Type B pancreatic cell (in vitro differentiated cells): ENCODE data around the gene BTBD9. TPM values are rescaled to one million over a fixed set of nuclear protein-coding genes. Genes with fewer than 3 reads are reported as not detected.

Experiments
- DNase-seq: peaks from one replicate; pipeline ENCODE4 v3.0.0; 2021; ENCODE audit warnings: mixed read lengths; ENCODE audit not compliant: unreplicated experiment; ENCODE audit errors: extremely low spot score
- H3K27ac Mint-ChIP-seq: 2 replicates; pipeline ENCODE4 v1.8.0; 2021; ENCODE audit warnings: mild to moderate bottlenecking, mixed read lengths
- H3K27me3 Mint-ChIP-seq: 2 replicates; pipeline ENCODE4 v1.8.0; 2021; ENCODE audit warnings: mixed read lengths
- H3K36me3 Mint-ChIP-seq: 2 replicates; pipeline ENCODE4 v1.8.0; 2021; ENCODE audit warnings: mixed read lengths
- H3K4me1 Mint-ChIP-seq: one replicate; pipeline ENCODE4 v1.8.0; 2021; ENCODE audit warnings: mixed read lengths; ENCODE audit not compliant: unreplicated experiment
- H3K4me3 Mint-ChIP-seq: 2 replicates; pipeline ENCODE4 v1.8.0; 2021; ENCODE audit warnings: mild to moderate bottlenecking, mixed read lengths
- H3K9me3 Mint-ChIP-seq: 2 replicates; pipeline ENCODE4 v1.8.0; 2021; ENCODE audit warnings: mixed read lengths
- total RNA-seq: library from RNA; stranded (reverse); gene quantifications from 2 replicates; pipeline ENCODE4 v1.2.1, GENCODE V29; 2021; ENCODE audit warnings: low replicate concordance
- TF ChIP-seq, protein P1 (sequence below): fragments of 200-600 bp; sonication (generic); conservative IDR thresholded peaks from 2 replicates; pipeline ENCODE4 v1.5.0; 2021; ENCODE audit warnings: antibody characterized with exemption, mild to moderate bottlenecking

BTBD9 gene
- total RNA-seq, 1 donor from 2014 or later: 14.9 TPM

DNA sequence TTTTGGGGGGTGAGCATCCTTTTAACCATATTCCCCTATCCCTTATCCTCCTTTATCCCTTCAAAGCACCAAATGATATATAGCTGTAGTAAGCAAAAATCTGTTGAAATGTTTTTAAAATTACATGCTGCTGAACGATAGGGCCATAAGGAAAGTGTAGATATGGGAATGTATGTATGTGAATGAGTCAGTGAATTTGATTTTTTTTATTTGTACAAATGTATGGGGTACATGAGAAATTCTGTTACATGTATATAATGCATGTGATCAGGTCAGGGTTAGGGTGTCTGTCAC, 493.0 kb downstream of the BTBD9 start:
- no peak for DNase-seq
- H3K4me3 Mint-ChIP-seq: no peak overlapping the region
- TF ChIP-seq, protein P1, sequence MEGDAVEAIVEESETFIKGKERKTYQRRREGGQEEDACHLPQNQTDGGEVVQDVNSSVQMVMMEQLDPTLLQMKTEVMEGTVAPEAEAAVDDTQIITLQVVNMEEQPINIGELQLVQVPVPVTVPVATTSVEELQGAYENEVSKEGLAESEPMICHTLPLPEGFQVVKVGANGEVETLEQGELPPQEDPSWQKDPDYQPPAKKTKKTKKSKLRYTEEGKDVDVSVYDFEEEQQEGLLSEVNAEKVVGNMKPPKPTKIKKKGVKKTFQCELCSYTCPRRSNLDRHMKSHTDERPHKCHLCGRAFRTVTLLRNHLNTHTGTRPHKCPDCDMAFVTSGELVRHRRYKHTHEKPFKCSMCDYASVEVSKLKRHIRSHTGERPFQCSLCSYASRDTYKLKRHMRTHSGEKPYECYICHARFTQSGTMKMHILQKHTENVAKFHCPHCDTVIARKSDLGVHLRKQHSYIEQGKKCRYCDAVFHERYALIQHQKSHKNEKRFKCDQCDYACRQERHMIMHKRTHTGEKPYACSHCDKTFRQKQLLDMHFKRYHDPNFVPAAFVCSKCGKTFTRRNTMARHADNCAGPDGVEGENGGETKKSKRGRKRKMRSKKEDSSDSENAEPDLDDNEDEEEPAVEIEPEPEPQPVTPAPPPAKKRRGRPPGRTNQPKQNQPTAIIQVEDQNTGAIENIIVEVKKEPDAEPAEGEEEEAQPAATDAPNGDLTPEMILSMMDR: no peak
- no peaks in the 10 kb centered on the region for H3K27me3 Mint-ChIP-seq
- no peak overlapping the region for H3K27ac Mint-ChIP-seq
- no peaks in the 10 kb centered on the region for H3K9me3 Mint-ChIP-seq
- H3K36me3 Mint-ChIP-seq: peaks cover 6% of the 10 kb centered on the region
- peaks cover 41% of the 10 kb centered on the region for H3K4me1 Mint-ChIP-seq

DNA sequence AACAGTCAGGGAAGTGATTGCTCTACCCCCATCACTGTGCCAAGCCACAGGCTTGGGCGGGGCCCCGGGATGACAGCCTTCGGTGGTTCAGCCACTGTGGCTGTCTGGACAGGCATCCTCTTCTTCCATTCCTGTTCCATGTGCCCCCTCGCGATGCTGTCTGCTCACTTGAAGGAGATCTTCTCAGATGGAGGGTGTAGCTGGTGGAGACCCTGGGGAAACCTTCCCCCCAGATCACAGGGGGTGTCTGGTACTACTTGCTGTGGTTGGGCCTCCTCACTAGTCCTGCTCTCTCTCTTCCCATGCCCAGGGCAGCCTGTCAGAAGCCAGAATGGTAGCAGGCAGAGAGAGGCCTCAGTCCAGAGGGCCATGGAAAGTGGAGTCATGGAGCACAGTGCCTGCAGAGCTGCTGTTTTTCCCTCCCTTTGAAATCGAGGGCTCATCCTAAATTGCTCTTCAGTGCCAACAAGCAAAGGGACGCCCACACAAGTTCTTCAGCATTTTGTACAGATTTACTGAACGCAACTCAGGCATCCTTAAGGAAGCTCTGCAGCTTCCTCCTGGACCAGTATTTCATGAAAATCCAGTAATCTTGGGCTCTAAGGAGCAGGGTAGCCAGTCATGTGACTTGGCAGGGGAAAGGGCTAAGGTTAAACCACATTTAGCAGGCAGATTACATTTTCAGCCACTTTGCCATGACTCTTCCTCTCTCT, 493.6 kb downstream of the BTBD9 start:
- Mint-ChIP-seq H3K4me3 (no peak overlapping the region), H3K4me1 (peaks cover 46% of the 10 kb centered on the region), H3K36me3 (peaks cover 10% of the 10 kb centered on the region), H3K27ac (no peak overlapping the region), H3K9me3 (no peaks in the 10 kb centered on the region), H3K27me3 (no peaks in the 10 kb centered on the region)
- no peak for DNase-seq
- TF ChIP-seq, protein P1: no peak

- H3K4me3 Mint-ChIP-seq: no peak overlapping the region
Measured at GRCh38 chr6:38144365-38144945, 495.3 kb downstream of the BTBD9 start.

GRCh38 chr6:38143191-38144150, 496.3 kb downstream of the BTBD9 start:
- no peak overlapping the region for H3K4me3 Mint-ChIP-seq
- H3K36me3 Mint-ChIP-seq: peaks cover 18% of the 10 kb centered on the region
- H3K27me3 Mint-ChIP-seq: no peaks in the 10 kb centered on the region
- peaks cover 37% of the 10 kb centered on the region for H3K4me1 Mint-ChIP-seq
- no peaks in the 10 kb centered on the region for H3K9me3 Mint-ChIP-seq
- DNase-seq: no peak
- H3K27ac Mint-ChIP-seq: no peak overlapping the region
- TF ChIP-seq, protein P1: no peak

More at GRCh38 chr6:38144365-38144945, 495.3 kb downstream of the BTBD9 start:
- no peaks in the 10 kb centered on the region for H3K9me3 Mint-ChIP-seq
- no peaks in the 10 kb centered on the region for H3K27me3 Mint-ChIP-seq
- peaks cover 46% of the 10 kb centered on the region for H3K4me1 Mint-ChIP-seq
- TF ChIP-seq, protein P1: no peak
- H3K36me3 Mint-ChIP-seq: peaks cover 18% of the 10 kb centered on the region
- no peak overlapping the region for H3K27ac Mint-ChIP-seq
- no peak for DNase-seq

- no peaks in the 10 kb centered on the region for H3K27me3 Mint-ChIP-seq
- peaks cover 34% of the 10 kb centered on the region for H3K4me1 Mint-ChIP-seq
- DNase-seq: no peak
- no peak overlapping the region for H3K4me3 Mint-ChIP-seq
- no peaks in the 10 kb centered on the region for H3K9me3 Mint-ChIP-seq
- TF ChIP-seq, protein P1: no peak
- H3K27ac Mint-ChIP-seq: no peak overlapping the region
- peaks cover 21% of the 10 kb centered on the region for H3K36me3 Mint-ChIP-seq
Measured at GRCh38 chr6:38142178-38142902, 497.4 kb downstream of the BTBD9 start.
